ENCODE data around the gene PRDM16.

PRDM16 gene

GRCh38 chr1:3133686-3134085 lies 64.7 kb downstream of the PRDM16 start:
- Histone ChIP-seq H3K27me3 (ENCODE audit: control insufficient read depth, insufficient read depth, low read length) (no peaks in the 10 kb centered on the region), H3K9me3 (ENCODE audit: control insufficient read depth, insufficient read depth, low read length) (peaks cover 5% of the 10 kb centered on the region), H3K4me3 (ENCODE audit: low read length) (no peak overlapping the region), H3K36me3 (ENCODE audit: control insufficient read depth, insufficient read depth, low read length) (no peaks in the 10 kb centered on the region), H3K4me1 (ENCODE audit: control insufficient read depth, insufficient read depth, low read length) (no peaks in the 10 kb centered on the region), H3K27ac (ENCODE audit: low read length) (no peak overlapping the region)
- DNase-seq (ENCODE audit: low read depth, low spot score) = no peak
- no CpG with 5 or more reads among the region's 12 CpGs for WGBS (ENCODE audit: insufficient coverage, insufficient read length)

- H3K4me1 ChIP-seq (ENCODE audit: control insufficient read depth, insufficient read depth, low read length) = no peaks in the 10 kb centered on the region
- no peaks in the 10 kb centered on the region for H3K27me3 ChIP-seq (ENCODE audit: control insufficient read depth, insufficient read depth, low read length)
- no CpG with 5 or more reads among the region's 36 CpGs for WGBS (ENCODE audit: insufficient coverage, insufficient read length)
- DNase-seq (ENCODE audit: low read depth, low spot score) = no peak
- H3K27ac ChIP-seq (ENCODE audit: low read length) = no peak overlapping the region
- no peak overlapping the region for H3K4me3 ChIP-seq (ENCODE audit: low read length)
- peaks cover 7% of the 10 kb centered on the region for H3K9me3 ChIP-seq (ENCODE audit: control insufficient read depth, insufficient read depth, low read length)
- H3K36me3 ChIP-seq (ENCODE audit: control insufficient read depth, insufficient read depth, low read length) = no peaks in the 10 kb centered on the region
Observed at GRCh38 chr1:3134381-3135072, 65.5 kb downstream of the PRDM16 start.

GRCh38 chr1:3135073-3135702 lies 66.2 kb downstream of the PRDM16 start:
- no peaks in the 10 kb centered on the region for H3K36me3 ChIP-seq (ENCODE audit: control insufficient read depth, insufficient read depth, low read length)
- DNase-seq (ENCODE audit: low read depth, low spot score) = no peak
- no peak overlapping the region for H3K4me3 ChIP-seq (ENCODE audit: low read length)
- no peaks in the 10 kb centered on the region for H3K27me3 ChIP-seq (ENCODE audit: control insufficient read depth, insufficient read depth, low read length)
- WGBS (ENCODE audit: insufficient coverage, insufficient read length) = no CpG with 5 or more reads among the region's 29 CpGs
- peaks cover 7% of the 10 kb centered on the region for H3K9me3 ChIP-seq (ENCODE audit: control insufficient read depth, insufficient read depth, low read length)
- H3K27ac ChIP-seq (ENCODE audit: low read length) = no peak overlapping the region
- H3K4me1 ChIP-seq (ENCODE audit: control insufficient read depth, insufficient read depth, low read length) = no peaks in the 10 kb centered on the region

GRCh38 chr1:3135744-3136455 lies 66.9 kb downstream of the PRDM16 start:
- no peak for DNase-seq (ENCODE audit: low read depth, low spot score)
- H3K27ac ChIP-seq (ENCODE audit: low read length) = no peak overlapping the region
- H3K27me3 ChIP-seq (ENCODE audit: control insufficient read depth, insufficient read depth, low read length) = no peaks in the 10 kb centered on the region
- H3K4me3 ChIP-seq (ENCODE audit: low read length) = no peak overlapping the region
- H3K4me1 ChIP-seq (ENCODE audit: control insufficient read depth, insufficient read depth, low read length) = no peaks in the 10 kb centered on the region; the same call in 1 of the 2 replicates
- H3K36me3 ChIP-seq (ENCODE audit: control insufficient read depth, insufficient read depth, low read length) = no peaks in the 10 kb centered on the region
- H3K9me3 ChIP-seq (ENCODE audit: control insufficient read depth, insufficient read depth, low read length) = peaks cover 7% of the 10 kb centered on the region
- no CpG with 5 or more reads among the region's 35 CpGs for WGBS (ENCODE audit: insufficient coverage, insufficient read length)

GRCh38 chr1:3136532-3136931 lies 67.5 kb downstream of the PRDM16 start:
- Histone ChIP-seq H3K4me3 (ENCODE audit: low read length) (no peak overlapping the region), H3K9me3 (ENCODE audit: control insufficient read depth, insufficient read depth, low read length) (peaks cover 7% of the 10 kb centered on the region), H3K27me3 (ENCODE audit: control insufficient read depth, insufficient read depth, low read length) (no peaks in the 10 kb centered on the region), H3K36me3 (ENCODE audit: control insufficient read depth, insufficient read depth, low read length) (no peaks in the 10 kb centered on the region), H3K4me1 (ENCODE audit: control insufficient read depth, insufficient read depth, low read length) (no peaks in the 10 kb centered on the region; the same call in 1 of the 2 replicates), H3K27ac (ENCODE audit: low read length) (no peak overlapping the region)
- no CpG with 5 or more reads among the region's 5 CpGs for WGBS (ENCODE audit: insufficient coverage, insufficient read length)
- DNase-seq (ENCODE audit: low read depth, low spot score) = no peak

- WGBS (ENCODE audit: insufficient coverage, insufficient read length) = no CpG with 5 or more reads among the region's 28 CpGs
- no peak for DNase-seq (ENCODE audit: low read depth, low spot score)
- Histone ChIP-seq H3K27me3 (ENCODE audit: control insufficient read depth, insufficient read depth, low read length) (no peaks in the 10 kb centered on the region), H3K27ac (ENCODE audit: low read length) (no peak overlapping the region), H3K4me3 (ENCODE audit: low read length) (no peak overlapping the region), H3K9me3 (ENCODE audit: control insufficient read depth, insufficient read depth, low read length) (peaks cover 7% of the 10 kb centered on the region), H3K36me3 (ENCODE audit: control insufficient read depth, insufficient read depth, low read length) (no peaks in the 10 kb centered on the region), H3K4me1 (ENCODE audit: control insufficient read depth, insufficient read depth, low read length) (no peaks in the 10 kb centered on the region; the same call in 1 of the 2 replicates)
Observed at GRCh38 chr1:3137111-3138100, 68.4 kb downstream of the PRDM16 start.

GRCh38 chr1:3138623-3139151 lies 69.7 kb downstream of the PRDM16 start:
- no peaks in the 10 kb centered on the region; the same call in 1 of the 2 replicates for H3K4me1 ChIP-seq (ENCODE audit: control insufficient read depth, insufficient read depth, low read length)
- H3K27me3 ChIP-seq (ENCODE audit: control insufficient read depth, insufficient read depth, low read length) = no peaks in the 10 kb centered on the region
- H3K36me3 ChIP-seq (ENCODE audit: control insufficient read depth, insufficient read depth, low read length) = no peaks in the 10 kb centered on the region
- peaks cover 5% of the 10 kb centered on the region for H3K9me3 ChIP-seq (ENCODE audit: control insufficient read depth, insufficient read depth, low read length)
- H3K4me3 ChIP-seq (ENCODE audit: low read length) = no peak overlapping the region
- H3K27ac ChIP-seq (ENCODE audit: low read length) = no peak overlapping the region
- DNase-seq (ENCODE audit: low read depth, low spot score) = no peak
- WGBS (ENCODE audit: insufficient coverage, insufficient read length) = no CpG with 5 or more reads among the region's 18 CpGs

- WGBS (ENCODE audit: insufficient coverage, insufficient read length) = no CpG with 5 or more reads among the region's 16 CpGs
- H3K4me1 ChIP-seq (ENCODE audit: control insufficient read depth, insufficient read depth, low read length) = no peaks in the 10 kb centered on the region; the same call in 1 of the 2 replicates
Observed at GRCh38 chr1:3139451-3139852, 70.4 kb downstream of the PRDM16 start.

GRCh38 chr1:3139871-3140361 lies 70.9 kb downstream of the PRDM16 start:
- Histone ChIP-seq H3K27me3 (ENCODE audit: control insufficient read depth, insufficient read depth, low read length) (no peaks in the 10 kb centered on the region), H3K9me3 (ENCODE audit: control insufficient read depth, insufficient read depth, low read length) (peaks cover 5% of the 10 kb centered on the region), H3K27ac (ENCODE audit: low read length) (no peak overlapping the region), H3K4me1 (ENCODE audit: control insufficient read depth, insufficient read depth, low read length) (no peaks in the 10 kb centered on the region; the same call in 1 of the 2 replicates), H3K36me3 (ENCODE audit: control insufficient read depth, insufficient read depth, low read length) (no peaks in the 10 kb centered on the region), H3K4me3 (ENCODE audit: low read length) (no peak overlapping the region)
- WGBS (ENCODE audit: insufficient coverage, insufficient read length) = no CpG with 5 or more reads among the region's 26 CpGs
- DNase-seq (ENCODE audit: low read depth, low spot score) = no peak

More at GRCh38 chr1:3139451-3139852, 70.4 kb downstream of the PRDM16 start:
- H3K27ac ChIP-seq (ENCODE audit: low read length) = no peak overlapping the region
- H3K27me3 ChIP-seq (ENCODE audit: control insufficient read depth, insufficient read depth, low read length) = no peaks in the 10 kb centered on the region
- DNase-seq (ENCODE audit: low read depth, low spot score) = no peak
- H3K9me3 ChIP-seq (ENCODE audit: control insufficient read depth, insufficient read depth, low read length) = peaks cover 5% of the 10 kb centered on the region
- no peaks in the 10 kb centered on the region for H3K36me3 ChIP-seq (ENCODE audit: control insufficient read depth, insufficient read depth, low read length)
- no peak overlapping the region for H3K4me3 ChIP-seq (ENCODE audit: low read length)

All from iPS DF 6.9 (cell line).